GM12875 (cell line): ENCODE results near the gene BABAM2.

Experiments
- H3K4me3 ChIP-seq: one replicate; pipeline ENCODE4 v1.5.1; 2011; ENCODE audit warnings: low read depth, low read length, control low read depth
- CTCF ChIP-seq: IDR thresholded peaks from 2 replicates; pipeline ENCODE4 v1.5.1; 2011; ENCODE audit warnings: low read depth, mild to moderate bottlenecking, control low read depth, inconsistent platforms, low read length, moderate library complexity, borderline replicate concordance; ENCODE audit not compliant: insufficient read depth

Gene BABAM2

GRCh38 chr2:27940982-27941381 lies 50.5 kb downstream of the BABAM2 start:
- TF ChIP-seq CTCF, result no peak
- no peak overlapping the region for H3K4me3 ChIP-seq

- H3K4me3 ChIP-seq, result no peak overlapping the region
- no peak for TF ChIP-seq CTCF
Measured at GRCh38 chr2:27942612-27943547, 52.4 kb downstream of the BABAM2 start.

- no peak overlapping the region for H3K4me3 ChIP-seq
- no peak for TF ChIP-seq CTCF
Measured at GRCh38 chr2:27946530-27947060, 56.1 kb downstream of the BABAM2 start.

GRCh38 chr2:27952070-27952469 lies 61.5 kb downstream of the BABAM2 start:
- H3K4me3 ChIP-seq, result no peak overlapping the region
- TF ChIP-seq CTCF, result no peak

GRCh38 chr2:27953077-27953476 lies 62.5 kb downstream of the BABAM2 start:
- no peak for TF ChIP-seq CTCF
- no peak overlapping the region for H3K4me3 ChIP-seq

- TF ChIP-seq CTCF, result no peak
- no peak overlapping the region for H3K4me3 ChIP-seq
Measured at GRCh38 chr2:27954221-27954673, 63.7 kb downstream of the BABAM2 start.

GRCh38 chr2:27954771-27955383 lies 64.3 kb downstream of the BABAM2 start:
- H3K4me3 ChIP-seq, result no peak overlapping the region
- no peak for TF ChIP-seq CTCF
